ENCODE results near the gene ITK. TPM values are rescaled to one million over a fixed set of nuclear protein-coding genes. Genes with fewer than 3 reads are reported as not detected.

Gene ITK
- not detected in 2 replicates for total RNA-seq (2014; rRNA removed; shearing (Covaris generic))
- polyA plus RNA-seq (2015; cell fraction: cytosol; rRNA removed) = not detected in 2 replicates
- polyA plus RNA-seq (2015; cell fraction: nucleus; rRNA removed) = not detected in 2 replicates

- DNase-seq (ENCODE audit: low read depth) = no peak
Observed at GRCh38 chr5:157180374-157181264, at the start of gene ITK. Gene ITK (plus strand): TSS chr5:157180840. CDS start chr5:157180978, 138 bp downstream.

DNA sequence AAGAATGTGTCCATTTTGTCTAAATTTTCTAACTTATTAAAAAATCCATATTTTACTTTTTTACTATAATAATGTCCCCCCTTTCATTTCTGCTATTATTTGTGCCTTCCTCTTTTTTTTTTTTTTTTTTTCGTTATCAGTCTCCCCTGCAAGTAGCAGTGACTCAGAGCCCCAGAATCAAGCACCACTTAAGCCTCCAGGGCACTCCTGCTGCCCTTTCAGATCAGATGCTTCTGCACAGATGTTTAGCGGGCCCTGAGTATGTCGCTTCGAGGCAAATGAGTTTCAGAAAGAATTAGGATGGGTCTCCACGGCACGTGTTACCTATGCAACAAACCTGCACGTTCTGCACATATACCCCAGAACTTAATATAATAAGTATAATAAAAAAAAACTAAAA, 49.7 kb upstream of the ITK start:
- no peak for DNase-seq (ENCODE audit: low read depth)

GRCh38 chr5:157132281-157132612, 48.4 kb upstream of the ITK start:
- DNase-seq (ENCODE audit: low read depth) = no peak

DNA sequence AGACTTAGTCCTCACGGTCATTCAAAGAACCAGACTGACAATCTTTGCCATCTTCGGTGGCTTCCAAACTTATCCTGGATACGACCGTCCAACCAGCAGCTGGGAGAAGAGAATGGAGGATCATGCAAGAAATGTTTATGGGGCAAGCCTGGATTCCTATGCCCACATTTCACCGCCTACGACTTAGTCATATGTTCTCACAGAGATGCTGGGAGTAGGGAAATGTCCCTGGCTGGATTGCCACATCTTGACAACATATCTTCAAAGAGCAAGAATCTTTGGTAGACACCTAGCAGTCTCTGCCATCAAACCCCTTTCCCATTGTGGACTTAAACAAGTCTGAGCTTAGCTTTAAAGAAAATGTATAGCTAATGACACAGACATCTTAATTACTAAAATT, 42.9 kb upstream of the ITK start:
- no peak for DNase-seq (ENCODE audit: low read depth)

DNA sequence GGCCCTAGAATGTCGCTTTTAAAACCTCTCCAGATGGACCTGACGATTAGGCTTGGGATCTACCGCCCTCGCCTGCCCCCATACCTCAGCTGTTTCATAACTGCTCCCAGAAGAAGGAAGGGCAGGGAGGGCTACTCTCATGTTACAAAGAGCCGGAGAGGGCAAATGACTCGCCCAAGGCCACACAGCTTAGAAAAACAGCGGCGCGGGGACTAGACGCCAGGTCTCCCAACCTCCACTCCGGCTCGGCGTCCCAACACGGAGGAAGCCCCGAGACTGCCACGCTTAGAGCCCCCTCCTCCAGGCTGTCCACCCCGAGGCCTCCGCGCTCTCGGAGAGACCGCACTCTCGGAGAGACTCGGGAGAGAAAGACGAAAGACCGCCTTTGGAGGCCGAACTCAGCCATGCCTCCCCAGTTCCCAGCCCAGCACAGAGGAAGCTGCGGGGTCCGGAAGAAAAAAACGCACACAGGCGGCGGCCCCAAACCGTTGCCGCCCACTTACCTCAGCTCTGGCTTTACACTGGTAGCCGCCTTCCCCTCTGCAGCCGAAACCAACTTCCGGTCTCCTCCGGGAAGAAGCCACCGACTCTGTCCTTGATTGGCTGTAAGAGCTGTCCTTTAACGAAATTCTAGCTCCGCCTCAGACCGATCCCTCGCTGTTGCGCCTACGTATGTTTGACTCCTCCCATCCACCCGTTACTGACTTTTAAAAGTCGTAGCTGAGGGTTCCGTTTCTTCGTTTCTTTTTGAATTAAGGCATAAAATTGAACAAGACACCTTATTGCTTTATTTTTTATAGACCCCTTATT, 38.1 kb upstream of the ITK start, which contains the start of gene MED7:
Gene MED7 (minus strand): TSS at position 549 of the 810 bp plus-strand sequence. CDS start 3,434 bp downstream, outside the sequence.
- DNase-seq (ENCODE audit: low read depth) = peak; percentile 97

DNA sequence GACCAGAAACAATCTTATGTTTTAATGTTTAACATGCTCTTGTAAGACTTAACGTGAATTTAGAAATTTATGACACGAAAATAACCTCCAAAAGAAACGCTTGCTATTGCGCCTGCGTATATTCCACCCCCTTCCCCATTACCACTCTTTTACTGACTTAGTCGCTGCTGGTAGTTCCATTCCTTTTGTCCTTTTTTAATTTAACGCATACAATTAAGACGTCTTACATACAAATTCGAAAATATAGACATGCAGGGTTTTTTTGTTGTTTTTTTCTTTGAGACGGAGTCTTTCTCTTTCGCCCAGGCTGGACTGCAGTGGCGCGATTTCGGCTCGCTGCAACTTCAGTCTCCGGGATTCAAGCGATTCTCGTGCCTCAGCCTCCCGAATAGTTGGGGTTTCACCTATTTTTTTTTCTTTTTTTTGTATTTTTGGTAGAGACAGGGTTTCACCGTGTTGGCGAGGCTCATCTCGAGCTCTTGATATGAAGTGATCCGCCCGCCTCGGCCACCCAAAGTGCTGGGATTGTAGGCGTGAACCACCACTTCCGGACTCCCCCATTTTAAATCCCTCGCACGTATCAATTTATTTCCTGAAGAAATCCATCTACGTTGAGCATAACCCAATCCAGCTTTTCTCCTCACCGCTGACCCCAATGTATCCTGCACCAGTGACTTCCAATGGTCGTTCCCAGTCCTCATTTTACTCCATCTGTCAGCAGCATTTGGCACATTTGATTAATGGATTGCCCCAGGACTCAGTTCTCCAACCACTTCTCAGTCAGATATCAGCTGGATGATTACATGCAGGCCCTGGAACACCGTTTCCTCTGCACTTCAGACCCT, 37.3 kb upstream of the ITK start:
- peak; percentile 40 for DNase-seq (ENCODE audit: low read depth)

DNA sequence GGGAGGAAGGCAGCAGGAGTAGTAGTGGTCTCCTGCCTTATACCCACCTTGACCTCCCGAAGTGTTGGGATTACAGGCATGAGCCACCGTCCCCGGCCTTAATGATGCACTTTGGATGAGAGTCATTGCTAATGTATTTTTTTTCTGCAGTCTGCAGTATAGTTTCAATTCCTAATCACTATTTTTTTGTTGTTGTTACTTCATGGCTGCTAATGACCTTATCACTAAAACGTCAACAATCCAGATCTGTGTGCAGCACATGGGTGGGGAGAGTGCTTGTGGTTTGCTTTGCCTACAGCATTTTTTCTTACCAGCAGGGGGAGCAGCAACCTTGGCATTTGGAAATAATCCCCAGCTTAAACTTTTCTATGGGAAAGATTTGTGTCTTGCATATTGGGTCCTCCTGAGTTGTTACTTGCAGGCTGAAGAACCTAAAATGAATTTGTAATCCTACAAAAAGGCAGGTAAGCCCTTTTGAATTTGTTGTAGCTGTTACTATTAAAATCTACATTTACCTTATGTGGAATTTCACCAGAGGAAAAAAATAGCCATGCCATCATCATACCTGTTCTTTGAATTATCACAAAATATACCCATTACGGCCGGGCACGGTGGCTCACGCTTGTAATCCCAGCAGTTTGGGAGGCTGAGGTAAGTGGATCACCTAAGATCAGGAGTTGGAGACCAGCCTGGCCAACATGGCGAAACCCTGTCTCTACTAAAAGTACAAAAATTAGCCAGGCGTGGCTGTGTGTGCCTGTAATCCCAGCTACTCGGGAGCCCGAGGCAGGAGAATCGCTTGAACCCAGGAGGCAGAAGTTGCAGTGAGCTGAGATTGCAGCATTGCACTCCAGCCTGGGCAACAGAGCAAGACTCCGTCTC, 31.7 kb upstream of the ITK start:
- peak; percentile 65 for DNase-seq (ENCODE audit: low read depth)

DNA sequence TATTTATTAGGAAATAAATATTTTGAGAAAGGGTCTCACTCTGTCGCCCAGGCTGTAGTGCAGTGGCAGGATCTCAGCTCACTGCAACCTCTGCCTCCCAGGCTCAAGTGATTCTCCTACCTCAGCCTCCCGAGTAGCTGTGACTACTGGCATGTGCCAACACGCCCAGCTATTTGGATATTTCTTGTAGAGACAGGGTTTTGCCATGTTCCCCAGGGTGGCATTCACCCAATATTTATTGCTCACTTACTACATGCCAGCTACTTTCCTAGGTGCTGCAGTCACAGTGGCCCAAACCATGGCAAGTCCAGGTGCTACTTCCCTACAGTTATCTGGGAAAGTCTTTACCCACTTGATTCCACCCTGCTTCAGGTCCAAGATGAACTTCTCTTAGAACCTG, 29.6 kb upstream of the ITK start:
- no peak for DNase-seq (ENCODE audit: low read depth)

DNA sequence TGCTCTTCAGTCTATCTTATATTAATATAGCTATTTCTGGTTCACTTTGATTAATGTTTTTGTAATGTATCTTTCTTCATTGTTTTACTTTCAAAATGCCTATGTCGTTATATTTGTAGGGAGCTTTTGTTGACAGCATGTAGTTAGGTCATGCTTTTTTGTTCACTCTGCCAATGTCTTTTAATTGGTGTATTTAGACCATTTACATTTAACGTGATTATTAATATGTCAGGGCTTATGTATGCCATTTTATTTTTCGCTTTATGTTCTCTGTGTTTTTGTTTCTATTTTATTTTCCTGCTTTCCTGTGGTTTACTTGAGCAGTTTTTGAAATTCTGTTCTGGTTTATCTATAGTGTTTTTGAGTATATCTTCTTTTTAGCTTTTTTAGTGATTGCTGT, 25.3 kb upstream of the ITK start:
- no peak for DNase-seq (ENCODE audit: low read depth)

DNA sequence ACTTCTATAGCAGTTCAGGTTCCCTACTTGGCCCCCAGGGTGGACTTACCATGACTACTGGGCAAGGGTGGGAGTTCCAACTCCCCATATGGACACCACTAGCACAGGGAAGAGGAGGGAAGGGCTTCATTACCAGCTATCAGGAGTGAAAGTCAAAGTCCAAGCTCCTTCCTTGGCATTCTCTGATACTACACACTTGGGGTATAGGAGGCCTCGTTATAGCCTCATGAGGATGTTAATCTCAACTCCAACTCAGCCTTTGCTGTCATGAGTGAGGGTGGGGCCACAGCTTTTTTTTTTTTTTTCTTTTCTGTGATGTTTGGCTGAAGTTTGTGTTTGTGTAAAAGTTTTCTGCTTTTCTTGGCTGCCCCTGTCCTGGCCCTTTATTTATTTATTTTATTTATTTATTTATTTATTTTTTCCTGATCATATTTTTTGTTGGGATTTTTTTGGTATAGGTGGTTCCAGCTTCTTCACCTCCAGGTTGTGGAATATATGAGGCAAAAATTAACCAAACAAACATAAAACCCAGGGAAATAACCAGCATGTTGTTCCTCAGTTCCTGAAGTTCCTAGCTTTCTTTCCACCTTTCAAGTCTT, 23.2 kb upstream of the ITK start:
- no peak for DNase-seq (ENCODE audit: low read depth)

GRCh38 chr5:157159209-157159751, 21.4 kb upstream of the ITK start:
- no peak for DNase-seq (ENCODE audit: low read depth)

DNA sequence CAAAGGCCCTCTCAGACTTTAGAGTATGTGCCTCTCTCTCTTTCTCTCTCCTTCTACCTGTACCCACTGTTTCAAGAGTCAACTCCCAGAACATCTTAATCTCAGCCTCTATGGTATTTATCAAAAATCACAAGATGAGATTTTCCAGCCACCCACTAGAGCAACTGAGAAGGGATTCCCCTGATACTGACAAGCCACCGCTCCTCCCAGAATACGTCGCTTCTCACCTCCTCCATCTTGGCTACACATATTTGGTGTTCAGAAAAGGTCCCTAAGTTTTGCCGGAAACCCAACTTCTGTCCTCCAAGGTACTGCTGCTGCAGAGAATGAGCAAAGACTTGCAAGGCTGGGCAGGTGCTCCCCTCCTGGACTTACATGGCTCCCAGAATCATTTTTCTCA, 20.6 kb upstream of the ITK start:
- DNase-seq (ENCODE audit: low read depth) = no peak

DNA sequence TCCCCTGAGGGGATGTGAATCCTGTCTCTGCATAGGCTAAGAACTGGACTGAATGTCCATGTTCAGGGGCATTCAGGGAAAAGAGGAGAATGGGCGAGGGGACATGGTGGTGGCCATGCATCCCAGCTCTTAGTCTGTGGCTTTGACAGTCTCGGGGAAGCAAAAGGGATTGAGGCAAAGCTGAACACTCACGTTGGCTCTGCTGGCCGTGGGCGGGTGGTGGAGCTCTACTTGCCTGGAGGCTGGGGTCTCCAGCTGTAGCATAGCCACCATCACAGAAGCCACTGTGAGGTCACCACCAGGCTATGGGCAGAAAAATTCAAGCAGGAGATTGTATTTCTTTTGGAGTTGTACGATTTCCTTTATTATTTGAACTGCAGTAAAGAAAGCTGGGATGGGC, 18.6 kb upstream of the ITK start:
- no peak for DNase-seq (ENCODE audit: low read depth)

- no peak for DNase-seq (ENCODE audit: low read depth)
Observed at GRCh38 chr5:157162919-157163510, 17.6 kb upstream of the ITK start.

GRCh38 chr5:157164521-157164920, 16.1 kb upstream of the ITK start:
- DNase-seq (ENCODE audit: low read depth) = no peak

DNA sequence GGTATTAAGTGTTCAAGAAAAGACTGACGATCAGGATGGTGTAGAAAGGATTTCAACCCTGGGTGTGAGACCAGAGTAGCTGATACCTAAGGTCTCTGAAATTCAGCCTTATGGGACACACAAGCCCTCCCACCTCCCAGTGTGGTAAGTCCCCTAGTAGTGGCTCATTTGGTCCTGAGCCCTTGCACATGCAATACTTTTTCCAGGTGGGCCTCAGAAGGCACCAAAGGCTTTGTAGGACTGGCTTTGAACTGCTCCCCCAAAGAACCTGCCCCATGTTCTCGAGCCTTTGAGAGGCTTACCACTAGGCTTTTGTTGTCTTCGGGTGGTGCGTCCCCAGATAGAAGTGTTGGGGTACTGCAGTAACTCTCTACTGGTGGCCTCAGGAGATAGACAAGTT, 15.4 kb upstream of the ITK start:
- no peak for DNase-seq (ENCODE audit: low read depth)

- no peak for DNase-seq (ENCODE audit: low read depth)
Observed at GRCh38 chr5:157165668-157166067, 15.0 kb upstream of the ITK start.

- DNase-seq (ENCODE audit: low read depth) = no peak
Observed at GRCh38 chr5:157166214-157167213, 14.1 kb upstream of the ITK start, which contains the start of gene GARIN3. Gene GARIN3 (minus strand): TSS chr5:157166264. CDS start chr5:157166168, 96 bp downstream.

All from HT1080 (cell line).